Measurements from ENCODE around the gene PPIE.

The PPIE gene

GRCh38 chr1:39800471-39800835 lies 61.8 kb downstream of the PPIE start:
- no peak for DNase-seq

GRCh38 chr1:39802496-39803260 lies 64.0 kb downstream of the PPIE start:
- DNase-seq, result no peak

DNA sequence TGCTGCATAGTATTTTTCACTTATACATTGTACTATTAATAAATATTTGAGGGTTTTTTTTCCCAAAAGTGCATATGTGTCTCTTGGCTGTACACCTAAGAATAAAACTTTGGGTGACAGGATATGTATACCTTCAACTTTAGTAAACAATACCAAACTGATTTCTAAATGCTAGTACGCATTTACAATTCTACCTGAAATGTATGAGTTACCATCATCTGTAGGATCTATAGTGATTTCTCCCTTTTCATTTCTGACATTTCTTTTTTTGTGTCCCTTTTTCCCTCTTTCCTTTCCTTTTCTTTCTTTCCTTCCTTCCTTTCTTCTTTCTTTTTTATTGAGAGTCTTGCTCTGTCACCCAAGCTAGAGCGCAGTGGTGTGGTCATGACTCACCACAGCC lies 66.7 kb downstream of the PPIE start:
- DNase-seq, result no peak

- no peak for DNase-seq
Observed at GRCh38 chr1:39808784-39809517, 70.3 kb downstream of the PPIE start.

- DNase-seq, result no peak
Observed at GRCh38 chr1:39812913-39813312, 74.2 kb downstream of the PPIE start.

Measured in amygdala (tissue), 56 donors.